Activated T-cell treated with anti-CD3 and anti-CD28 coated beads, Interleukin-2, amount 50 U/mL, for 4 hours (primary cell): ENCODE measurements around the gene TELO2. TPM values are rescaled to one million over a fixed set of nuclear protein-coding genes. Genes with fewer than 3 reads are reported as not detected.

Experiments used
- ATAC-seq, 2 donors: fragments of 200-7000 bp; cut with Tn5 transposase; one replicate each; pipeline ENCODE4 v1.10.0; 2021
- DNase-seq: peaks from one replicate; pipeline ENCODE4 v3.0.0-alpha.2; 2020
- H3K27me3 Mint-ChIP-seq: one replicate; pipeline ENCODE4 v1.8.0; 2021; ENCODE audit warnings: low read depth, mixed read lengths
- H3K36me3 Mint-ChIP-seq: one replicate; pipeline ENCODE4 v1.8.0; 2022; ENCODE audit warnings: mixed read lengths; ENCODE audit not compliant: insufficient read depth
- H3K4me1 Mint-ChIP-seq: one replicate; pipeline ENCODE4 v1.8.0; 2021; ENCODE audit warnings: low read depth, mixed read lengths
- H3K4me3 Mint-ChIP-seq: one replicate; pipeline ENCODE4 v1.8.0; 2021; ENCODE audit warnings: mild to moderate bottlenecking, moderate library complexity, mixed read lengths
- H3K9me3 Mint-ChIP-seq: one replicate; pipeline ENCODE4 v1.8.0; 2021; ENCODE audit warnings: mixed read lengths
- total RNA-seq, 3 donors: library from RNA; stranded (reverse); gene quantifications; one replicate each; pipeline ENCODE4 v1.2.1, GENCODE V29; 2021

The TELO2 gene
- total RNA-seq, 3 donors from 2014 or later = 103 to 131 (median 121) TPM

- peak overlapping the region; percentile 35 for H3K4me3 Mint-ChIP-seq
These were observed 2.2 kb downstream of the TELO2 start for GRCh38 chr16:1495211-1495888.

GRCh38 chr16:1495889-1496262 is 2.7 kb downstream of the TELO2 start:
- no peaks in the 10 kb centered on the region for H3K9me3 Mint-ChIP-seq
- no peaks in the 10 kb centered on the region for H3K27me3 Mint-ChIP-seq
- ATAC-seq (no peak), DNase-seq (no peak)
- no peak overlapping the region for H3K4me3 Mint-ChIP-seq
- H3K4me1 Mint-ChIP-seq = peaks cover 11% of the 10 kb centered on the region
- H3K36me3 Mint-ChIP-seq = peaks cover 3% of the 10 kb centered on the region

More at GRCh38 chr16:1495211-1495888, 2.2 kb downstream of the TELO2 start:
- H3K27me3 Mint-ChIP-seq = no peaks in the 10 kb centered on the region
- ATAC-seq = no peak
- no peak for DNase-seq
- H3K9me3 Mint-ChIP-seq = no peaks in the 10 kb centered on the region
- peaks cover 11% of the 10 kb centered on the region for H3K4me1 Mint-ChIP-seq
- H3K36me3 Mint-ChIP-seq = peaks cover 3% of the 10 kb centered on the region

GRCh38 chr16:1496464-1496863 is 3.3 kb downstream of the TELO2 start:
- no peak for DNase-seq
- no peak overlapping the region for H3K4me3 Mint-ChIP-seq
- no peaks in the 10 kb centered on the region for H3K27me3 Mint-ChIP-seq
- H3K4me1 Mint-ChIP-seq = peaks cover 11% of the 10 kb centered on the region
- no peaks in the 10 kb centered on the region for H3K9me3 Mint-ChIP-seq
- peaks cover 3% of the 10 kb centered on the region for H3K36me3 Mint-ChIP-seq
- ATAC-seq = no peak

GRCh38 chr16:1497014-1497598 is 3.9 kb downstream of the TELO2 start:
- no peak for ATAC-seq
- Mint-ChIP-seq H3K4me1 (peaks cover 11% of the 10 kb centered on the region), H3K4me3 (no peak overlapping the region), H3K27me3 (no peaks in the 10 kb centered on the region), H3K36me3 (peaks cover 3% of the 10 kb centered on the region), H3K9me3 (no peaks in the 10 kb centered on the region)
- DNase-seq = no peak

GRCh38 chr16:1498899-1499676 is 5.9 kb downstream of the TELO2 start:
- DNase-seq = no peak
- Mint-ChIP-seq H3K9me3 (no peaks in the 10 kb centered on the region), H3K36me3 (peaks cover 12% of the 10 kb centered on the region), H3K27me3 (no peaks in the 10 kb centered on the region), H3K4me3 (no peak overlapping the region), H3K4me1 (peaks cover 1% of the 10 kb centered on the region)
- no peak for ATAC-seq

GRCh38 chr16:1499756-1500464 is 6.8 kb downstream of the TELO2 start:
- H3K4me1 Mint-ChIP-seq = peaks cover 1% of the 10 kb centered on the region
- no peak for ATAC-seq
- H3K27me3 Mint-ChIP-seq = no peaks in the 10 kb centered on the region
- H3K9me3 Mint-ChIP-seq = no peaks in the 10 kb centered on the region
- H3K4me3 Mint-ChIP-seq = no peak overlapping the region
- DNase-seq = no peak
- peaks cover 12% of the 10 kb centered on the region for H3K36me3 Mint-ChIP-seq

GRCh38 chr16:1500465-1501150 is 7.4 kb downstream of the TELO2 start:
- H3K9me3 Mint-ChIP-seq = no peaks in the 10 kb centered on the region
- no peak for ATAC-seq
- H3K4me1 Mint-ChIP-seq = no peaks in the 10 kb centered on the region

GRCh38 chr16:1501630-1502029 is 8.5 kb downstream of the TELO2 start:
- Mint-ChIP-seq H3K27me3 (no peaks in the 10 kb centered on the region), H3K4me1 (no peaks in the 10 kb centered on the region), H3K9me3 (no peaks in the 10 kb centered on the region), H3K36me3 (peaks cover 12% of the 10 kb centered on the region), H3K4me3 (no peak overlapping the region)
- DNase-seq (no peak), ATAC-seq (no peak)

More at GRCh38 chr16:1500465-1501150, 7.4 kb downstream of the TELO2 start:
- no peak for DNase-seq
- H3K4me3 Mint-ChIP-seq = no peak overlapping the region
- no peaks in the 10 kb centered on the region for H3K27me3 Mint-ChIP-seq
- H3K36me3 Mint-ChIP-seq = peaks cover 12% of the 10 kb centered on the region

- Mint-ChIP-seq H3K9me3 (no peaks in the 10 kb centered on the region), H3K4me1 (no peaks in the 10 kb centered on the region), H3K27me3 (no peaks in the 10 kb centered on the region), H3K4me3 (no peak overlapping the region), H3K36me3 (peaks cover 12% of the 10 kb centered on the region)
- no peak for DNase-seq
- no peak for ATAC-seq
These were observed 9.2 kb downstream of the TELO2 start for GRCh38 chr16:1502092-1503004.

GRCh38 chr16:1503110-1503955 is 10.2 kb downstream of the TELO2 start:
- no peak overlapping the region for H3K4me3 Mint-ChIP-seq
- H3K36me3 Mint-ChIP-seq = peaks cover 13% of the 10 kb centered on the region
- DNase-seq (no peak), ATAC-seq (no peak)
- no peaks in the 10 kb centered on the region for H3K27me3 Mint-ChIP-seq
- H3K9me3 Mint-ChIP-seq = no peaks in the 10 kb centered on the region
- no peaks in the 10 kb centered on the region for H3K4me1 Mint-ChIP-seq

GRCh38 chr16:1505073-1505844 is 12.1 kb downstream of the TELO2 start:
- ATAC-seq (no peak), DNase-seq (no peak)
- peaks cover 10% of the 10 kb centered on the region for H3K36me3 Mint-ChIP-seq
- H3K4me1 Mint-ChIP-seq = no peaks in the 10 kb centered on the region
- H3K9me3 Mint-ChIP-seq = no peaks in the 10 kb centered on the region
- no peaks in the 10 kb centered on the region for H3K27me3 Mint-ChIP-seq
- no peak overlapping the region for H3K4me3 Mint-ChIP-seq

- H3K4me3 Mint-ChIP-seq = no peak overlapping the region
- ATAC-seq = no peak
- no peaks in the 10 kb centered on the region for H3K27me3 Mint-ChIP-seq
- H3K4me1 Mint-ChIP-seq = no peaks in the 10 kb centered on the region
- peaks cover 10% of the 10 kb centered on the region for H3K36me3 Mint-ChIP-seq
- H3K9me3 Mint-ChIP-seq = no peaks in the 10 kb centered on the region
- no peak for DNase-seq
These were observed 12.8 kb downstream of the TELO2 start for GRCh38 chr16:1505912-1506311.
